ENCODE results near the gene NUP107.
A peak's percentile ranks its signal among the peaks of the same experiment; 100 is the strongest.
"Not testable (repeated sequence)": the region's sequence is repeated elsewhere in the genome, so short reads cannot be mapped to it uniquely, and the experiment has no call there.

NUP107 gene

GRCh38 chr12:68674376-68674775 lies 12.4 kb upstream of the NUP107 start:
- Mint-ChIP-seq H3K9me3 (no peaks in the 10 kb centered on the region), H3K4me3 (no peak overlapping the region), H3K4me1 (peaks cover 63% of the 10 kb centered on the region), H3K27ac (peak overlapping the region; percentile 88), H3K27me3 (no peaks in the 10 kb centered on the region), H3K36me3 (peaks cover 9% of the 10 kb centered on the region)
- no peak for DNase-seq
- CTCF ChIA-PET = no interaction called here

DNA sequence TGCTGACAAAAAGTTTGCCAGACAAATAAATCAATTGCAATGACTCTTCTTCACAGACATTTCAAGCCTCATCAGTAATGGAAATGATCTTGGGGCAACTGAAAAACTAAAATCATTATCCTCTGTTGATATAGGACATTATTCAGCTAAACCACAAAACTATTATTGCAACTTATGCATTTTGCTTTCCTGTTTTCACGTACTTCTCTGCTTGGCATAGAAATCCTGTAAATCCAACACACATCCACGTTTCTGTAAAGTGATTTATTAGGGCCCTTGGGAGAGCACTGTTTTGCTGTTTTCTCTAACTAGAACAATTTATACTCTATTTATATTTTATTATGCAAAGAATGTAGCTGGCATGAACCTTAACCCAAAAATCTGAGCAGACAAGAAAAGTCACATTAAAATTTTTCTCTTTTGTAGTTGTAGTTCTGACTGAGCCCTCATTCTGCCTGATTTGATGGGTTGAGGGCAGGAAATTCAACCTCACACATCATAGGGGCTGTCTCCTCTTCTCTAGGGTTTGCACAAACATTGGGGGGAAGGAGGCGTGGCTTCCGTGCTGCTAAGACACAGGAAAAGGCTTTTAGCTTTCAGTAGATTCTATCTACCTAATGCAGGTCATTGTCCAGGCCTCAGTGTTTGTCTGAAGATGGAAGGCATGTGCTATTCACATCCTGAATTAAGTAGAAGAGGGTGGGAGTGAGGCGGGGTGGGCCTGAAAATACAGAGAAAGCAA lies 11.5 kb upstream of the NUP107 start:
- Mint-ChIP-seq H3K27me3 (no peaks in the 10 kb centered on the region), H3K9me3 (no peaks in the 10 kb centered on the region), H3K4me3 (peak overlapping the region; percentile 35), H3K4me1 (peaks cover 65% of the 10 kb centered on the region), H3K36me3 (peaks cover 12% of the 10 kb centered on the region), H3K27ac (peak overlapping the region; percentile 88)
- DNase-seq = peak; percentile 89
- CTCF ChIA-PET = no interaction called here

- peaks cover 62% of the 10 kb centered on the region for H3K4me1 Mint-ChIP-seq
- H3K36me3 Mint-ChIP-seq, CTCF ChIA-PET, H3K27ac Mint-ChIP-seq, DNase-seq, H3K27me3 Mint-ChIP-seq, H3K4me3 Mint-ChIP-seq, H3K9me3 Mint-ChIP-seq: not testable (repeated sequence)
These were observed 9.9 kb upstream of the NUP107 start for GRCh38 chr12:68676854-68677253.

GRCh38 chr12:68686262-68686594 lies 550 bp upstream of the NUP107 start:
- Mint-ChIP-seq H3K27ac (peak overlapping the region; percentile 96), H3K4me3 (peak overlapping the region; percentile 93), H3K9me3 (no peaks in the 10 kb centered on the region), H3K27me3 (no peaks in the 10 kb centered on the region), H3K36me3 (peaks cover 20% of the 10 kb centered on the region), H3K4me1 (peaks cover 41% of the 10 kb centered on the region)
- DNase-seq = no peak
- CTCF ChIA-PET = no interaction called here

DNA sequence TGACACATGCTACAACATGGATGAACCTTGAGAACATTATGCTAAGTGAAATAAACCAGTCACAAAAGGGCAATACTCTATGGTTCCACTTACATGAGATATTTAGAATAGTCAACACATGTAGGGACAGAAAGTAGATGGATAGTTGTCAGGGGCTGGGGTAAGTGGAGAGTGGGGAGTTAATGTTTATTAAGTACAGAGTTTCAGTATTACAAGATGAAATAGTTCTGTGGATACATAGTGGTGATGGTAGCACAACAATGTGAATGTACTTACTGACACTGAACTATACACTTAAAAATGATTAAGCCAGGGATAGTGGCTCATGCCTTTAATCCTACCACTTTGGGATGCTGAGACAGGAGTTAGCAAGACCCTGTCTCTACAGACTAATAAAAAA lies 8.7 kb downstream of the NUP107 start:
- CTCF ChIA-PET = no interaction called here

DNA sequence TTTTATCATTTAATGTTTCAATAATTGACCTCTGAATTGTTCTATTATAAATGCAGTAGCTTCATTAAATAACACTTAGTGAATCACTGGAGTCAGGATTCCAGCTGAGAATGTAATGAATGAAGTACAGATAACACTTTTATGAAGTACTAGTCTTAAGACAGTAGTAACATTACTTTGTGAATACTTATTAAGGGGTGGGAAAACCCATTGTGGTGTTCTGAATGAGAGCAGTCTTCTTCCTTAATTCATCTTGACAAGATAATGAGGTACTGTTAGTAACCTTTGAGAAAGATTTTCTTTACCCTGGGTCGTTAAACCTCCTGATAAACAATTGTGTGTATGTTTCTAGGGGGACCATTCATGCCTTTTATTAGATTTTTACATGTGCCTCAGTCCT lies 12.7 kb downstream of the NUP107 start:
- H3K4me3 Mint-ChIP-seq = no peak overlapping the region
- DNase-seq = no peak
- H3K27ac Mint-ChIP-seq = no peak overlapping the region
- peaks cover 42% of the 10 kb centered on the region for H3K36me3 Mint-ChIP-seq
- H3K27me3 Mint-ChIP-seq = no peaks in the 10 kb centered on the region
- H3K4me1 Mint-ChIP-seq = no peaks in the 10 kb centered on the region
- H3K9me3 Mint-ChIP-seq = no peaks in the 10 kb centered on the region
- CTCF ChIA-PET = no interaction called here

More for the DNA sequence above, 8.7 kb downstream of the NUP107 start:
- peaks cover 55% of the 10 kb centered on the region for H3K36me3 Mint-ChIP-seq
- DNase-seq = no peak
- H3K4me3 Mint-ChIP-seq = no peak overlapping the region
- no peak overlapping the region for H3K27ac Mint-ChIP-seq
- no peaks in the 10 kb centered on the region for H3K9me3 Mint-ChIP-seq
- peaks cover 4% of the 10 kb centered on the region for H3K4me1 Mint-ChIP-seq
- no peaks in the 10 kb centered on the region for H3K27me3 Mint-ChIP-seq

GRCh38 chr12:68727776-68728175 lies 41.0 kb downstream of the NUP107 start:
- Mint-ChIP-seq H3K4me3 (no peak overlapping the region), H3K9me3 (no peaks in the 10 kb centered on the region), H3K36me3 (peaks cover 35% of the 10 kb centered on the region), H3K27me3 (no peaks in the 10 kb centered on the region), H3K27ac (no peak overlapping the region), H3K4me1 (peaks cover 2% of the 10 kb centered on the region)
- no peak for DNase-seq
- CTCF ChIA-PET = no interaction called here

- Mint-ChIP-seq H3K27me3 (no peaks in the 10 kb centered on the region), H3K27ac (no peak overlapping the region), H3K4me1 (peaks cover 2% of the 10 kb centered on the region), H3K9me3 (no peaks in the 10 kb centered on the region), H3K4me3 (no peak overlapping the region), H3K36me3 (peaks cover 28% of the 10 kb centered on the region)
- DNase-seq = no peak
- CTCF ChIA-PET = no interaction called here
These were observed 46.9 kb downstream of the NUP107 start for GRCh38 chr12:68733661-68734071.

DNA sequence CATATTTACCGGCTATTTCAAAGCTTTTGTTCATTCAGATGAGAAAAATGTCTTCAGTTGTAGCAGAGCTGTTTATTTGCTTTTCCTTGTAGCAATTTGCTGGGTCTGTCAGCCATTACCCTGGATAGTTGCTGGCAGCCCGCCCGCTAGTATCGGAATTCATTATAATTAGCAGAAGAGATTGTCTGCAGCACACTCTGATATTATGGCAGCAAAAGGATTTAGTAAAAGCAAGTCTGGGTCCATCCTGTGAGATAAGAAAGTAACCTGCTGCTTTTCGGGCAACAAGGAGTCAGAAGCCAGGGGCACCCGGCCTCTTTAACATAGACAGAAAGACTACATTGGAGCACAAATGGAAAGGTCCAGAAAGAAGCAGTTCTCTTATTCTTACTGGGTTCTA lies 53.1 kb downstream of the NUP107 start:
- Mint-ChIP-seq H3K27me3 (no peaks in the 10 kb centered on the region), H3K4me3 (no peak overlapping the region), H3K9me3 (no peaks in the 10 kb centered on the region), H3K36me3 (peaks cover 24% of the 10 kb centered on the region), H3K4me1 (peaks cover 13% of the 10 kb centered on the region), H3K27ac (no peak overlapping the region)
- DNase-seq = no peak
- CTCF ChIA-PET = no interaction called here

- no peak overlapping the region for H3K4me3 Mint-ChIP-seq
- CTCF ChIA-PET = no interaction called here
- no peak for DNase-seq
These were observed 56.6 kb downstream of the NUP107 start for GRCh38 chr12:68743356-68743755.

GRCh38 chr12:68745376-68745903 lies 58.7 kb downstream of the NUP107 start:
- H3K4me1 Mint-ChIP-seq = peaks cover 57% of the 10 kb centered on the region

More at GRCh38 chr12:68743356-68743755, 56.6 kb downstream of the NUP107 start:
- H3K4me1 Mint-ChIP-seq = peaks cover 39% of the 10 kb centered on the region
- H3K36me3 Mint-ChIP-seq = peaks cover 18% of the 10 kb centered on the region
- no peaks in the 10 kb centered on the region for H3K9me3 Mint-ChIP-seq
- no peak overlapping the region for H3K27ac Mint-ChIP-seq
- no peaks in the 10 kb centered on the region for H3K27me3 Mint-ChIP-seq

GRCh38 chr12:68745904-68746571 lies 59.3 kb downstream of the NUP107 start, which contains the start of gene SLC35E3:
SLC35E3 (plus strand) TSS chr12:68746176; CDS start chr12:68746378, 202 bp downstream.
- peaks cover 21% of the 10 kb centered on the region for H3K36me3 Mint-ChIP-seq
- peak within 1 kb of the TSS; percentile 92 for H3K27ac Mint-ChIP-seq
- H3K4me3 Mint-ChIP-seq = peak within 1 kb of the TSS; percentile 98
- H3K4me1 Mint-ChIP-seq = peaks cover 63% of the 10 kb centered on the region
- peak; percentile 96 for DNase-seq
- no peaks in the 10 kb centered on the region for H3K9me3 Mint-ChIP-seq
- H3K27me3 Mint-ChIP-seq = no peaks in the 10 kb centered on the region
- CTCF ChIA-PET = interaction anchor here (1.1 kb wide), 1 partner anchor 386 kb away, joined by 3 read pairs; no protein-coding TSS in a partner anchor

More at GRCh38 chr12:68745376-68745903, 58.7 kb downstream of the NUP107 start:
- H3K27ac Mint-ChIP-seq = peak overlapping the region; percentile 92
- no peak for DNase-seq
- H3K4me3 Mint-ChIP-seq = peak overlapping the region; percentile 98
- H3K9me3 Mint-ChIP-seq = no peaks in the 10 kb centered on the region
- H3K27me3 Mint-ChIP-seq = no peaks in the 10 kb centered on the region
- H3K36me3 Mint-ChIP-seq = peaks cover 18% of the 10 kb centered on the region
- CTCF ChIA-PET = interaction anchor here (1.1 kb wide), 1 partner anchor 385 kb away, joined by 3 read pairs; no protein-coding TSS in a partner anchor

- Mint-ChIP-seq H3K27ac (peak overlapping the region; percentile 92), H3K36me3 (peaks cover 22% of the 10 kb centered on the region), H3K9me3 (no peaks in the 10 kb centered on the region), H3K4me1 (peaks cover 63% of the 10 kb centered on the region), H3K4me3 (peak overlapping the region; percentile 98), H3K27me3 (no peaks in the 10 kb centered on the region)
- CTCF ChIA-PET = interaction anchor here (1.1 to 1.3 kb wide), 2 partner anchors 61 to 387 kb away, joined by 3 read pairs; partner anchors contain the start of gene MDM2
- DNase-seq = peak; percentile 57
These were observed 59.9 kb downstream of the NUP107 start for GRCh38 chr12:68746572-68747180.

GRCh38 chr12:68749443-68749842 lies 62.7 kb downstream of the NUP107 start:
- Mint-ChIP-seq H3K9me3 (no peaks in the 10 kb centered on the region), H3K4me1 (peaks cover 51% of the 10 kb centered on the region), H3K27ac (no peak overlapping the region), H3K27me3 (no peaks in the 10 kb centered on the region), H3K4me3 (no peak overlapping the region), H3K36me3 (peaks cover 33% of the 10 kb centered on the region)
- DNase-seq = no peak
- CTCF ChIA-PET = no interaction called here
